H9 (cell line): ENCODE measurements around the gene APOBEC2. TPM values are rescaled to one million over a fixed set of nuclear protein-coding genes. Genes with fewer than 3 reads are reported as not detected.

Experiments
- DNase-seq: peaks from one replicate; pipeline ENCODE4 v3.0.0-alpha.2; 2017
- H2AFZ ChIP-seq: one replicate; pipeline ENCODE4 v1.6.1; 2013; ENCODE audit warnings: mild to moderate bottlenecking, low read length, control low read depth, moderate library complexity
- H2AK5ac ChIP-seq: 2 replicates; pipeline ENCODE4 v1.6.1; 2013; ENCODE audit warnings: low read length, control low read depth, mixed read lengths; ENCODE audit not compliant: insufficient read length
- H2BK120ac ChIP-seq: one replicate; pipeline ENCODE4 v1.6.1; 2013; ENCODE audit warnings: low read depth, mild to moderate bottlenecking, low read length, control low read depth, inconsistent platforms; ENCODE audit not compliant: poor library complexity, severe bottlenecking
- H2BK12ac ChIP-seq: 2 replicates; pipeline ENCODE4 v1.6.1; 2013; ENCODE audit warnings: low read length, control low read depth, mixed read lengths, low read depth; ENCODE audit not compliant: insufficient read length
- H2BK15ac ChIP-seq: 2 replicates; pipeline ENCODE4 v1.6.1; 2013; ENCODE audit warnings: low read depth, low read length, control low read depth
- H2BK20ac ChIP-seq: one replicate; pipeline ENCODE4 v1.6.1; 2013; ENCODE audit warnings: low read depth, mild to moderate bottlenecking, low read length, control low read depth, inconsistent platforms; ENCODE audit not compliant: poor library complexity, severe bottlenecking
- H2BK5ac ChIP-seq: 2 replicates; pipeline ENCODE4 v1.6.1; 2013; ENCODE audit warnings: low read length, control low read depth, mixed read lengths; ENCODE audit not compliant: insufficient read length
- H3K14ac ChIP-seq: 2 replicates; pipeline ENCODE4 v1.6.1; 2013; ENCODE audit warnings: low read length, control low read depth; ENCODE audit not compliant: insufficient read depth
- H3K18ac ChIP-seq: 2 replicates; pipeline ENCODE4 v1.6.1; 2013; ENCODE audit warnings: low read depth, mild to moderate bottlenecking, mixed read lengths, low read length, control low read depth; ENCODE audit not compliant: insufficient read length
- H3K23ac ChIP-seq: 2 replicates; pipeline ENCODE4 v1.6.1; 2013; ENCODE audit warnings: low read length, control low read depth, mixed read lengths, low read depth; ENCODE audit not compliant: insufficient read length
- H3K23me2 ChIP-seq: 2 replicates; pipeline ENCODE4 v1.6.1; 2013; ENCODE audit warnings: low read depth, mild to moderate bottlenecking, mixed read lengths, low read length, control low read depth; ENCODE audit not compliant: insufficient read length, poor library complexity, severe bottlenecking
- H3K27ac ChIP-seq: 2 replicates; pipeline ENCODE4 v1.5.1; 2013; ENCODE audit warnings: low read length, control low read depth, mixed read lengths, low read depth; ENCODE audit not compliant: insufficient read length
- H3K27me3 ChIP-seq: 2 replicates; pipeline ENCODE4 v1.6.1; 2013; ENCODE audit warnings: low read length, control low read depth, inconsistent platforms; ENCODE audit not compliant: insufficient read depth
- H3K4ac ChIP-seq: 2 replicates; pipeline ENCODE4 v1.6.1; 2013; ENCODE audit warnings: low read depth, mild to moderate bottlenecking, control low read depth, inconsistent platforms, low read length, moderate library complexity
- H3K4me1 ChIP-seq: 2 replicates; pipeline ENCODE4 v1.6.1; 2013; ENCODE audit warnings: low read length, control low read depth, inconsistent platforms; ENCODE audit not compliant: insufficient read depth
- H3K4me2 ChIP-seq: 2 replicates; pipeline ENCODE4 v1.6.1; 2013; ENCODE audit warnings: low read length, control low read depth, mixed read lengths; ENCODE audit not compliant: insufficient read length, insufficient read depth
- H3K56ac ChIP-seq: 2 replicates; pipeline ENCODE4 v1.6.1; 2013; ENCODE audit warnings: low read depth, mild to moderate bottlenecking, mixed read lengths, low read length, control low read depth; ENCODE audit not compliant: insufficient read length
- H3K79me1 ChIP-seq: 2 replicates; pipeline ENCODE4 v1.6.1; 2013; ENCODE audit warnings: low read depth, mild to moderate bottlenecking, moderate library complexity, low read length, control low read depth, inconsistent platforms; ENCODE audit not compliant: insufficient read depth, poor library complexity, severe bottlenecking
- H3K79me2 ChIP-seq: 2 replicates; pipeline ENCODE4 v1.6.1; 2013; ENCODE audit warnings: low read length, control low read depth, inconsistent platforms; ENCODE audit not compliant: insufficient read depth
- H3K9ac ChIP-seq: 2 replicates; pipeline ENCODE4 v1.6.1; 2013; ENCODE audit warnings: low read length, control low read depth, mixed read lengths; ENCODE audit not compliant: insufficient read length; ENCODE audit errors: extremely low read depth
- H3K9me3 ChIP-seq: one replicate; pipeline ENCODE4 v1.6.1; 2013; ENCODE audit warnings: low read depth, low read length, inconsistent platforms; ENCODE audit not compliant: control insufficient read depth
- H3T11ph ChIP-seq: one replicate; pipeline ENCODE4 v1.6.1; 2013; ENCODE audit warnings: mild to moderate bottlenecking, low read length, control low read depth, inconsistent platforms
- H4K20me1 ChIP-seq: one replicate; pipeline ENCODE4 v1.6.1; 2013; ENCODE audit not compliant: control insufficient read depth, insufficient read length, insufficient read depth
- H4K5ac ChIP-seq: 2 replicates; pipeline ENCODE4 v1.6.1; 2013; ENCODE audit warnings: low read depth, mild to moderate bottlenecking, mixed read lengths, low read length, control low read depth; ENCODE audit not compliant: insufficient read length
- H4K8ac ChIP-seq: replicated peaks from 2 replicates; pipeline ENCODE4 v1.6.1; 2013; ENCODE audit warnings: low read length, control low read depth, mixed read lengths, low read depth; ENCODE audit not compliant: insufficient read length
- H4K91ac ChIP-seq: 2 replicates; pipeline ENCODE4 v1.6.1; 2013; ENCODE audit warnings: low read depth, mild to moderate bottlenecking, moderate library complexity, mixed read lengths, low read length, control low read depth; ENCODE audit not compliant: insufficient read length
- H3K27ac Mint-ChIP-seq, 3 experiments: 2 replicates in 2 of 3; 3 replicates in 1 of 3; pipeline ENCODE4 v1.8.0; 2020 to 2021; ENCODE audit warnings: mixed read lengths in 3 of 3, mild to moderate bottlenecking in 1 of 3, moderate library complexity in 1 of 3
- H3K27me3 Mint-ChIP-seq: 2 replicates; pipeline ENCODE4 v1.8.0; 2021; ENCODE audit warnings: low read depth, mild to moderate bottlenecking, moderate library complexity, mixed read lengths
- H3K36me3 Mint-ChIP-seq, 3 experiments: 2 replicates in 2 of 3; 3 replicates in 1 of 3; pipeline ENCODE4 v1.8.0; 2020 to 2021; ENCODE audit warnings: low read depth in 3 of 3, mixed read lengths in 3 of 3; ENCODE audit not compliant: insufficient read depth in 1 of 3
- H3K4me1 Mint-ChIP-seq, 2 experiments: 2 replicates each; pipeline ENCODE4 v1.8.0; 2020; ENCODE audit warnings: mixed read lengths in 2 of 2
- H3K4me3 Mint-ChIP-seq, 2 experiments: 2 replicates in 1 of 2; 3 replicates in 1 of 2; pipeline ENCODE4 v1.8.0; 2020 to 2021; ENCODE audit warnings: mild to moderate bottlenecking in 2 of 2, mixed read lengths in 2 of 2, moderate library complexity in 1 of 2
- H3K9me3 Mint-ChIP-seq, 2 experiments: 2 replicates in 1 of 2; 3 replicates in 1 of 2; pipeline ENCODE4 v1.8.0; 2020; ENCODE audit warnings: mild to moderate bottlenecking in 2 of 2, mixed read lengths in 2 of 2, moderate library complexity in 1 of 2
- WGBS: extraction: QIAGEN DNeasy Blood & Tissue Kit; methylation state at CpG from one replicate; pipeline ENCODE4 v1.1.7; 2013; ENCODE audit warnings: missing lambda C conversion rate, low lambda C conversion rate, mixed read lengths; ENCODE audit not compliant: insufficient read length; ENCODE audit errors: extremely low coverage; 5-methylcytosine and 5-hydroxymethylcytosine counted together
- total RNA-seq: library from RNA; stranded (reverse); gene quantifications from 2 replicates; pipeline ENCODE4 v1.2.1, GENCODE V29; 2021
- TF ChIP-seq, protein P1 (sequence below): fragments of 200-600 bp; sonication (generic); conservative IDR thresholded peaks from 3 replicates; pipeline ENCODE4 v1.8.0; 2021; ENCODE audit warnings: antibody characterized with exemption, mild to moderate bottlenecking

The APOBEC2 gene
- total RNA-seq, 1 experiment from 2014 or later, result not detected

DNA sequence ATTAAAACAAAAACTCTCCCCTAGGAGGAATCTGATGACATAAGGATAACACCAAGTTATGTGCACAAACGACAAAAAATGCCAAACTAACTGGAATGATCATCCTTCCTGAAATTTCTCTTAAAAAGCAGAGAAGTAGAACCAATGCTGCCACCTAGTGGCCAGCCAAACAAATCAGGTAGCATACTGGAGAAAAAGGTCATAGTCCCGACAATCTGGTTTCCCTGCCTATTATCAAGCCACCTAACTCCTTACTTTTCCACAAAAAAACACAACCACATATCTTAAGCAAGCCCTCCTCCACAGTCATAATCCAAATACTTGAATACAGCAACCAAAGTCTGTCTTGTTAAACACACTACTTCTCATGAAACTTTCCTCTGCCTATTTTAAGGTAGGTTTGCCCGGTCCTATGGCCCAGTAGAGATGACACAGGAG, 13.9 kb downstream of the APOBEC2 start:
- H3K4me2 ChIP-seq, result no peak overlapping the region
- no peak overlapping the region; a peak in 1 of 5 replicates for H3K4me3 Mint-ChIP-seq
- no peaks in the 10 kb centered on the region for H3K23me2 ChIP-seq
- no peaks in the 10 kb centered on the region for H3K79me2 ChIP-seq
- DNase-seq, result peak; percentile 56
- H2BK5ac ChIP-seq, result no peak overlapping the region
- H3K27ac Mint-ChIP-seq, result no peak overlapping the region
- H3K23ac ChIP-seq, result no peak overlapping the region
- H3K9me3 ChIP-seq, result no peaks in the 10 kb centered on the region
- H3K36me3 Mint-ChIP-seq, result peaks cover 2 to 47% (median 41%) of the 10 kb centered on the region in 3 experiments; a peak in 5 of 7 replicates
- no peak overlapping the region for H2BK120ac ChIP-seq
- H3K9me3 Mint-ChIP-seq, result no peaks in the 10 kb centered on the region
- no peak overlapping the region for H3K56ac ChIP-seq
- no peak overlapping the region for H2AFZ ChIP-seq
- H4K20me1 ChIP-seq, result no peaks in the 10 kb centered on the region
- no peak overlapping the region for H3K9ac ChIP-seq
- H3K27ac ChIP-seq, result no peak overlapping the region
- H3K27me3 Mint-ChIP-seq, result no peaks in the 10 kb centered on the region
- no peaks in the 10 kb centered on the region for H3K79me1 ChIP-seq
- no peak overlapping the region for H3K14ac ChIP-seq
- no peak overlapping the region for H4K8ac ChIP-seq
- H3K27me3 ChIP-seq, result no peaks in the 10 kb centered on the region
- TF ChIP-seq, protein P1, sequence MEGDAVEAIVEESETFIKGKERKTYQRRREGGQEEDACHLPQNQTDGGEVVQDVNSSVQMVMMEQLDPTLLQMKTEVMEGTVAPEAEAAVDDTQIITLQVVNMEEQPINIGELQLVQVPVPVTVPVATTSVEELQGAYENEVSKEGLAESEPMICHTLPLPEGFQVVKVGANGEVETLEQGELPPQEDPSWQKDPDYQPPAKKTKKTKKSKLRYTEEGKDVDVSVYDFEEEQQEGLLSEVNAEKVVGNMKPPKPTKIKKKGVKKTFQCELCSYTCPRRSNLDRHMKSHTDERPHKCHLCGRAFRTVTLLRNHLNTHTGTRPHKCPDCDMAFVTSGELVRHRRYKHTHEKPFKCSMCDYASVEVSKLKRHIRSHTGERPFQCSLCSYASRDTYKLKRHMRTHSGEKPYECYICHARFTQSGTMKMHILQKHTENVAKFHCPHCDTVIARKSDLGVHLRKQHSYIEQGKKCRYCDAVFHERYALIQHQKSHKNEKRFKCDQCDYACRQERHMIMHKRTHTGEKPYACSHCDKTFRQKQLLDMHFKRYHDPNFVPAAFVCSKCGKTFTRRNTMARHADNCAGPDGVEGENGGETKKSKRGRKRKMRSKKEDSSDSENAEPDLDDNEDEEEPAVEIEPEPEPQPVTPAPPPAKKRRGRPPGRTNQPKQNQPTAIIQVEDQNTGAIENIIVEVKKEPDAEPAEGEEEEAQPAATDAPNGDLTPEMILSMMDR, result peak; percentile 90
- peaks cover 11 to 15% of the 10 kb centered on the region in 2 experiments for H3K4me1 Mint-ChIP-seq
- no peak overlapping the region for H2BK20ac ChIP-seq
- no peak overlapping the region for H2BK15ac ChIP-seq
- H2BK12ac ChIP-seq, result no peak overlapping the region
- no peak overlapping the region for H3T11ph ChIP-seq
- no CpG with 5 or more reads among the region's 3 CpGs for WGBS
- H3K18ac ChIP-seq, result no peak overlapping the region
- no peak overlapping the region for H3K4ac ChIP-seq
- no peak overlapping the region for H4K91ac ChIP-seq
- no peak overlapping the region for H2AK5ac ChIP-seq
- no peaks in the 10 kb centered on the region for H3K4me1 ChIP-seq
- no peak overlapping the region for H4K5ac ChIP-seq
